Testis (tissue), 2 donors: ENCODE measurements around the gene KIF2A.

Experiments used
- CTCF ChIP-seq, 3 experiments: fragments of 450-650 bp in 2 of 3; fragments of 200-600 bp in 1 of 3; sonication (generic) in 1 of 3; IDR thresholded peaks; one replicate each; pipeline ENCODE4 v1.5.1; 2016 to 2019; ENCODE audit warnings: antibody characterized with exemption in 3 of 3, mild to moderate bottlenecking in 2 of 3, moderate library complexity in 1 of 3
- POLR2A ChIP-seq: fragments of 450-650 bp; IDR thresholded peaks from one replicate; pipeline ENCODE4 v1.6.1; 2017; ENCODE audit warnings: antibody characterized with exemption, mild to moderate bottlenecking, moderate library complexity

- TF ChIP-seq POLR2A (no peak), CTCF (IDR thresholded peaks at IDR 0.05) (no peak)
These were observed 403 bp downstream of the KIF2A start for GRCh38 chr5:62306323-62306895.
